Spleen (tissue), 7 donors: ENCODE results near the gene MTMR10.

Experiments used
- POLR2AphosphoS5 ChIP-seq, 3 donors: sonication (generic); formaldehyde crosslinking; IDR thresholded peaks; one replicate each; pipeline ENCODE4 v1.5.1; 2017; ENCODE audit warnings: antibody characterized with exemption in 3 of 3
- TF ChIP-seq, protein P1 (sequence below), 11 experiments: fragments of 200-600 bp in 7 of 11; fragments of 450-650 bp in 4 of 11; sonication (generic) in 4 of 11; IDR thresholded peaks in 8 of 11; conservative IDR thresholded peaks in 3 of 11; 1 replicate in 7 of 11; 2 replicates in 4 of 11; pipeline versions ENCODE4 v1.4.0 to v1.8.0; 2016 to 2021; ENCODE audit warnings: antibody characterized with exemption in 11 of 11, inconsistent platforms in 4 of 11, mild to moderate bottlenecking in 1 of 11
- donor health status: DM: no; HTN: no; CAD: no; lungs with moderate emphysema.
- donor health status: DM: no; HTN: no; CAD: no.
- donor health status: DM: no; HTN: no; CAD: no.

DNA sequence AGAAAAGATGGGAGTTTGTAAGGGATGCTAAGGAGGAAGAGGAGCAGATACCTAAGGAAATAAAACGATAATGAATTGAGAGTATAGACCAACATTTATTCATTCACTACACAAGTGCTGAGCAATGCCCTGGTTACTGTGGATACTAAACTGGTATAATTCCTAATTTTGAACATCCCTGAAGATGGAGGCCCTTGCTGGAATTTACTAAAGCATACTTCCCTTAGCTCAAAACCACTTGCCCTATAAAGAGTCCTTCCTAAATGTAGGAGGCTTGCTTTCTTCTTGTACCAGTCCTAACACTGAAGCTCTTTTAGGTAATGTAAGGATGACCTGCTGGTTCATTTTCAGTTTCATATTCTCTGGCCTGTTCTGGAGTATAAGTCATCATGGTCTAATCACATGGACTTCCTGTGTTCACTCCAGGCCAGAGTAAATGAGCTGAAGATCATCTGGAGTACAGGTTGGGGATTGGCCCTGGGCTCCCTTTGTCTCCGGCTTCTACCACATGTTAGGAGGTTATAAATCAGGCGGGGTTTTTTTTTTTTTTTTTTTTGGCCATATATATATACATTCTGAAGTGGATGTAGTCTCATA is 40.1 kb upstream of the MTMR10 start:
- TF ChIP-seq, protein P1, sequence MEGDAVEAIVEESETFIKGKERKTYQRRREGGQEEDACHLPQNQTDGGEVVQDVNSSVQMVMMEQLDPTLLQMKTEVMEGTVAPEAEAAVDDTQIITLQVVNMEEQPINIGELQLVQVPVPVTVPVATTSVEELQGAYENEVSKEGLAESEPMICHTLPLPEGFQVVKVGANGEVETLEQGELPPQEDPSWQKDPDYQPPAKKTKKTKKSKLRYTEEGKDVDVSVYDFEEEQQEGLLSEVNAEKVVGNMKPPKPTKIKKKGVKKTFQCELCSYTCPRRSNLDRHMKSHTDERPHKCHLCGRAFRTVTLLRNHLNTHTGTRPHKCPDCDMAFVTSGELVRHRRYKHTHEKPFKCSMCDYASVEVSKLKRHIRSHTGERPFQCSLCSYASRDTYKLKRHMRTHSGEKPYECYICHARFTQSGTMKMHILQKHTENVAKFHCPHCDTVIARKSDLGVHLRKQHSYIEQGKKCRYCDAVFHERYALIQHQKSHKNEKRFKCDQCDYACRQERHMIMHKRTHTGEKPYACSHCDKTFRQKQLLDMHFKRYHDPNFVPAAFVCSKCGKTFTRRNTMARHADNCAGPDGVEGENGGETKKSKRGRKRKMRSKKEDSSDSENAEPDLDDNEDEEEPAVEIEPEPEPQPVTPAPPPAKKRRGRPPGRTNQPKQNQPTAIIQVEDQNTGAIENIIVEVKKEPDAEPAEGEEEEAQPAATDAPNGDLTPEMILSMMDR (IDR thresholded peaks at IDR 0.05 in 8 of 11, conservative IDR thresholded peaks at IDR 0.05 in 3 of 11) = no peak
- TF ChIP-seq POLR2AphosphoS5 (IDR thresholded peaks at IDR 0.05) = no peak
